Astrocyte (in vitro differentiated cells and primary cell): ENCODE results near the gene SLC25A28.

Source experiments
- CTCF ChIP-seq: IDR thresholded peaks from 2 replicates; pipeline ENCODE4 v1.5.1; 2011; ENCODE audit warnings: low read depth, mild to moderate bottlenecking, inconsistent platforms, low read length, moderate library complexity; ENCODE audit not compliant: insufficient read depth
- EZH2 ChIP-seq: IDR thresholded peaks from 2 replicates; pipeline ENCODE4 v1.6.1; 2012; ENCODE audit warnings: mild to moderate bottlenecking, low read length, inconsistent platforms; ENCODE audit not compliant: insufficient read depth

- TF ChIP-seq CTCF (no peak), EZH2 (no peak)
Observed at GRCh38 chr10:99610221-99610620, 10.0 kb downstream of the SLC25A28 start.
